Neural crest cell (in vitro differentiated cells): Measurements from ENCODE around the gene PPARGC1A. TPM values are rescaled to one million over a fixed set of nuclear protein-coding genes. Genes with fewer than 3 reads are reported as not detected.

Experiments used
- DNase-seq: peaks from one replicate; pipeline ENCODE4 v3.0.0; 2021; ENCODE audit warnings: low read depth, mixed read lengths, low spot score
- H3K27ac Mint-ChIP-seq: one replicate; pipeline ENCODE4 v1.8.0; 2021; ENCODE audit warnings: mild to moderate bottlenecking, mixed read lengths; ENCODE audit not compliant: unreplicated experiment
- H3K27me3 Mint-ChIP-seq: 2 replicates; pipeline ENCODE4 v1.8.0; 2021; ENCODE audit warnings: low read depth, mild to moderate bottlenecking, mixed read lengths
- H3K36me3 Mint-ChIP-seq: 2 replicates; pipeline ENCODE4 v1.8.0; 2021; ENCODE audit warnings: low read depth, mild to moderate bottlenecking, mixed read lengths
- H3K4me1 Mint-ChIP-seq: 2 replicates; pipeline ENCODE4 v1.8.0; 2021; ENCODE audit warnings: mixed read lengths
- H3K4me3 Mint-ChIP-seq: one replicate; pipeline ENCODE4 v1.8.0; 2021; ENCODE audit warnings: mild to moderate bottlenecking, mixed read lengths
- H3K9me3 Mint-ChIP-seq: 2 replicates; pipeline ENCODE4 v1.8.0; 2021; ENCODE audit warnings: mixed read lengths
- total RNA-seq: library from RNA; stranded (reverse); gene quantifications from 2 replicates; pipeline ENCODE4 v1.2.1, GENCODE V29; 2021
- TF ChIP-seq, protein P1 (sequence below): fragments of 200-600 bp; sonication (generic); conservative IDR thresholded peaks from 2 replicates; pipeline ENCODE4 v1.5.0; 2021; ENCODE audit warnings: antibody characterized with exemption, mild to moderate bottlenecking

The PPARGC1A gene
- total RNA-seq, 1 donor from 2014 or later, result 2.8 TPM

DNA sequence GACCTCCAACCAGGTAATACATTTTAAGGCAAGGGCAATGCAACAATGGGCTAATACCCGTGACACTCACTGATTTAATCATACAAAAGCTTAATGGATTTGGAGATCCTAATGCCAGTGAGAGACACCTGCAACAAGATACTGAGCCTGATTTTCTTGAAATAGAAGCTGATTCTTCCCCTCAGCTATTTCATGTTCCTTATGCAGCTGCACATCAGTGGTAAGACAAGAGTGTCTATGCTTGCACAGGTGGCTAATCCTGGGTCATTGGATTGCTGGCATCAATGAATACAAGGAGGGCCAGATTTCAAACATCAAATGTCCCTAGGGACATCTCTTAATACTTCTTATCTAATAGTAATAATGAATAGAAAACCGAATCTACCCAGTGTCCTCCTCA is 139.7 kb downstream of the PPARGC1A start:
- Mint-ChIP-seq H3K4me1 (no peaks in the 10 kb centered on the region), H3K36me3 (no peaks in the 10 kb centered on the region), H3K4me3 (no peak overlapping the region), H3K9me3 (peaks cover 3% of the 10 kb centered on the region), H3K27me3 (no peaks in the 10 kb centered on the region), H3K27ac (no peak overlapping the region)
- no peak for DNase-seq
- TF ChIP-seq, protein P1, sequence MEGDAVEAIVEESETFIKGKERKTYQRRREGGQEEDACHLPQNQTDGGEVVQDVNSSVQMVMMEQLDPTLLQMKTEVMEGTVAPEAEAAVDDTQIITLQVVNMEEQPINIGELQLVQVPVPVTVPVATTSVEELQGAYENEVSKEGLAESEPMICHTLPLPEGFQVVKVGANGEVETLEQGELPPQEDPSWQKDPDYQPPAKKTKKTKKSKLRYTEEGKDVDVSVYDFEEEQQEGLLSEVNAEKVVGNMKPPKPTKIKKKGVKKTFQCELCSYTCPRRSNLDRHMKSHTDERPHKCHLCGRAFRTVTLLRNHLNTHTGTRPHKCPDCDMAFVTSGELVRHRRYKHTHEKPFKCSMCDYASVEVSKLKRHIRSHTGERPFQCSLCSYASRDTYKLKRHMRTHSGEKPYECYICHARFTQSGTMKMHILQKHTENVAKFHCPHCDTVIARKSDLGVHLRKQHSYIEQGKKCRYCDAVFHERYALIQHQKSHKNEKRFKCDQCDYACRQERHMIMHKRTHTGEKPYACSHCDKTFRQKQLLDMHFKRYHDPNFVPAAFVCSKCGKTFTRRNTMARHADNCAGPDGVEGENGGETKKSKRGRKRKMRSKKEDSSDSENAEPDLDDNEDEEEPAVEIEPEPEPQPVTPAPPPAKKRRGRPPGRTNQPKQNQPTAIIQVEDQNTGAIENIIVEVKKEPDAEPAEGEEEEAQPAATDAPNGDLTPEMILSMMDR, result no peak

DNA sequence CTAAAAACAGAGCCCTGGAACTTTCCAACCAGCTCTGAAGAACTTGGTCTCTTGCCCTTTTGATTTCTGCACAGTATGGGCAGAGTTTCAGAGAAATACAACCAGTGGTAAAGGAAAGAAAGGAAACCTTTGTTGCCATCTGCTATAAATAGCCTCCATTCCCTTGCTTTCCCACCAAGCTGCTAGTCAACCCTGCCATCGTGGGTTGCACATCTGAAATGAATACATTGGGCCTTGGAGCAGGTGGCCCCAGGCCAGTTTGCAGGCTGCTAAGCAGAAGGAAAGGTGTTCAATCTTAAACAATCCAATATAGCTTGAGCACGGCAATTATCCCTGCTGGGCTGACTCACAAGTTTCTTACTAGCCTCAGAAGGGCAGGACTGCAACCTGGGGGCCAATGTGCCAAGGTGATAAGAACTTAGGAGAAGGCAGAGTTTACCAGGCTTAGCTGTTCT is 142.5 kb downstream of the PPARGC1A start:
- TF ChIP-seq, protein P1, result no peak
- no peak for DNase-seq
- Mint-ChIP-seq H3K27me3 (no peaks in the 10 kb centered on the region), H3K4me3 (no peak overlapping the region), H3K9me3 (peaks cover 3% of the 10 kb centered on the region), H3K36me3 (no peaks in the 10 kb centered on the region), H3K4me1 (no peaks in the 10 kb centered on the region), H3K27ac (no peak overlapping the region)

DNA sequence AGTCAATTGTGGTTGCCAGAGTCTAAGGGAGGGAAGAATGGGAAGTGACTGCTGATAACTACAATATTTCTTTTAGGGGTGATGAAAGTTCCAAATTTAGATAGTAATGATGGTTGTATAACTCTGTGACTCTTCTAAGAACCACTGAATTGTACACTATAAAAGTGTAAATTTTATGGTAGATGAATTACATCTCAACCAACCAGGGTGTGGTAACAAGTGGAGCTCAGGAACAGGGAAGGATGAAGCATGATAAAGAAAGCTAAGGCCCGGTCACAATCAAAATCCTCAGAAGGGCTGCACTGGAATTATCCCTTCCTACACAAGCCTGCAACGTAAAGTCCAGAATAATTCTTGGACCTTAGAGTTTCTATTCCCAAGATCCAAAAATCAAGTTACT is 143.2 kb downstream of the PPARGC1A start:
- TF ChIP-seq, protein P1, result no peak
- H3K36me3 Mint-ChIP-seq, result no peaks in the 10 kb centered on the region
- no peak overlapping the region for H3K4me3 Mint-ChIP-seq
- no peak for DNase-seq
- H3K27me3 Mint-ChIP-seq, result no peaks in the 10 kb centered on the region
- peaks cover 3% of the 10 kb centered on the region for H3K9me3 Mint-ChIP-seq
- H3K27ac Mint-ChIP-seq, result no peak overlapping the region
- H3K4me1 Mint-ChIP-seq, result no peaks in the 10 kb centered on the region

DNA sequence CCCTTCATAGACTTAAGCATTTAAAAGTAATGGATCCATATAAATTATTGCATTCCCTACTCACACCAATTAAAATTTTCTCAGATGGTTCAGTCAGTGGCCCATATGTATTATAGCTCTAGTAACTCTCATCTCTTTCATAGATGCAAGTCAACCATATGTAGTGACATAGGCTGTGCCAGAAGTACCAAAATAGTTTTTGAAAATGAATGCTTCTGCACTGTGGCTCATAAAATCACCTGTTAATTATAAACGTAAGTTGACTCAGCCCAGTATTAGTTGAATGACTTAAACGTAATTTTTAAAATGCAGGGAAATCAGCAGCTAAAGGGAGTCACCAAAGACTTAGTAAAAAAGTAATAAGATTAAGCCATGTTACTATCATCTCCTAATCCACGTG is 143.8 kb downstream of the PPARGC1A start:
- DNase-seq, result no peak
- Mint-ChIP-seq H3K9me3 (peaks cover 3% of the 10 kb centered on the region), H3K27me3 (no peaks in the 10 kb centered on the region), H3K4me3 (no peak overlapping the region), H3K36me3 (no peaks in the 10 kb centered on the region), H3K4me1 (no peaks in the 10 kb centered on the region), H3K27ac (no peak overlapping the region)
- TF ChIP-seq, protein P1, result no peak

DNA sequence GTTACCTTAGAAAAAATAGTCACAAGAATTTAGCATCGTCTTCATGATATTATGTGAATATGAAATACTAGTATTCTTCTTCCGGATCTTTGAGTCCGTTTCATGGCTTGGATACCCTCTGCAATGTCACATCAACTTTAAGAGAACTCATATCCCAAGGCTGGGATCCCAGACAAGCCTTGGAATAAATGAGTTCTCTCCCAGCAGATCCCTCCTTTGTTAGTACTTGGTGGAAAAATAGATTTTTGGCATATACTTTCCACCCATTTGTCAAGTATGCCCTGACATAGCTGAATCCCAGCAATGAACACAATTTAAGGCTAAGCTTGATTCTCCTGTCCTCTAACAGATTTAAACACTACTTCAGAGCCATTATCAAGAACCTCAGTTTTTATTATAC is 144.5 kb downstream of the PPARGC1A start:
- no peak for DNase-seq
- no peak overlapping the region for H3K4me3 Mint-ChIP-seq
- no peaks in the 10 kb centered on the region for H3K36me3 Mint-ChIP-seq
- H3K27me3 Mint-ChIP-seq, result no peaks in the 10 kb centered on the region
- no peaks in the 10 kb centered on the region for H3K4me1 Mint-ChIP-seq
- TF ChIP-seq, protein P1, result no peak
- H3K27ac Mint-ChIP-seq, result no peak overlapping the region
- H3K9me3 Mint-ChIP-seq, result peaks cover 3% of the 10 kb centered on the region
